H1 (cell line): ENCODE results near the gene CPZ.

ENCODE experiments used
- POLR2A ChIP-seq, 2 experiments: IDR thresholded peaks; 1 replicate in 1 of 2; 2 replicates in 1 of 2; pipeline ENCODE4 v1.6.1; 2011; ENCODE audit warnings: low read depth in 2 of 2, low read length in 2 of 2, mild to moderate bottlenecking in 2 of 2; ENCODE audit errors: control extremely low read depth in 1 of 2
- POLR2AphosphoS5 ChIP-seq: IDR thresholded peaks from 2 replicates; pipeline ENCODE4 v1.6.1; 2011; ENCODE audit warnings: low read depth, low read length
- TAF1 ChIP-seq: IDR thresholded peaks from 2 replicates; pipeline ENCODE4 v1.6.1; 2011; ENCODE audit warnings: mild to moderate bottlenecking, low read depth, low read length
- TEAD4 ChIP-seq: IDR thresholded peaks from 2 replicates; pipeline ENCODE4 v1.6.1; 2012; ENCODE audit warnings: low read depth, low read length, inconsistent platforms, mixed read lengths

- TF ChIP-seq POLR2AphosphoS5 (no peak), TAF1 (no peak), POLR2A (IDR thresholded peaks at IDR 0.05; ENCODE audit: control extremely low read depth in 1 of 2, low read depth in 2 of 2, low read length in 2 of 2) (no peak), TEAD4 (no peak)
Measured at GRCh38 chr4:8652181-8653078, 59.9 kb downstream of the CPZ start.
